SK-N-SH treated with all-trans-retinoic acid at 6 μM for 48 hours (cell line): ENCODE results near the gene RAD52.

ENCODE experiments used
- ARNTL ChIP-seq: fragments of 450-650 bp; formaldehyde crosslinking; IDR thresholded peaks from 2 replicates; pipeline ENCODE4 v1.5.0; 2020; ENCODE audit warnings: low read depth, mild to moderate bottlenecking, moderate library complexity, borderline replicate concordance
- BACH2 ChIP-seq: fragments of 250-450 bp; sonication (Bioruptor Pico); IDR thresholded peaks from 2 replicates; pipeline ENCODE4 v1.9.0; 2021; ENCODE audit warnings: mild to moderate bottlenecking, borderline replicate concordance
- CREB5 ChIP-seq: fragments of 250-450 bp; sonication (Bioruptor Pico); IDR thresholded peaks from 2 replicates; pipeline ENCODE4 v1.5.1; 2020; ENCODE audit warnings: low read depth, mild to moderate bottlenecking, moderate library complexity
- ESRRG ChIP-seq: fragments of 250-450 bp; sonication (Bioruptor Pico); IDR thresholded peaks from 2 replicates; pipeline ENCODE4 v1.6.1; 2021; ENCODE audit warnings: mild to moderate bottlenecking
- GLIS3 ChIP-seq: fragments of 250-450 bp; sonication (Bioruptor Pico); IDR thresholded peaks from 2 replicates; pipeline ENCODE4 v1.5.0; 2020; ENCODE audit warnings: mild to moderate bottlenecking, moderate library complexity
- ISL1 ChIP-seq: fragments of 250-450 bp; sonication (Bioruptor Pico); IDR thresholded peaks from 2 replicates; pipeline ENCODE4 v2.1.2; 2022; ENCODE audit warnings: mild to moderate bottlenecking, moderate library complexity
- PATZ1 ChIP-seq: fragments of 250-450 bp; sonication (Bioruptor Pico); IDR thresholded peaks from 2 replicates; pipeline ENCODE4 v1.8.0; 2020; ENCODE audit warnings: mild to moderate bottlenecking, moderate library complexity, borderline replicate concordance
- TOX ChIP-seq: fragments of 250-450 bp; sonication (Bioruptor Pico); IDR thresholded peaks from 2 replicates; pipeline ENCODE4 v1.8.0; 2021; ENCODE audit warnings: mild to moderate bottlenecking, moderate library complexity, borderline replicate concordance
- TSHZ2 ChIP-seq: fragments of 250-450 bp; sonication (Bioruptor Pico); IDR thresholded peaks from 2 replicates; pipeline ENCODE4 v1.5.0; 2020; ENCODE audit warnings: mild to moderate bottlenecking, moderate library complexity
- ZC3H10 ChIP-seq: fragments of 250-450 bp; sonication (Bioruptor Pico); IDR thresholded peaks from 2 replicates; pipeline ENCODE4 v1.5.1; 2021; ENCODE audit warnings: mild to moderate bottlenecking, moderate library complexity
- ZFP30 ChIP-seq: fragments of 450-650 bp; formaldehyde crosslinking; IDR thresholded peaks from 2 replicates; pipeline ENCODE4 v1.5.0; 2022; ENCODE audit warnings: mild to moderate bottlenecking, moderate library complexity
- ZNF70 ChIP-seq: fragments of 450-650 bp; formaldehyde crosslinking; IDR thresholded peaks from 2 replicates; pipeline ENCODE4 v1.5.0; 2020; ENCODE audit warnings: mild to moderate bottlenecking, moderate library complexity

- no peak for TF ChIP-seq ZFP30
- TF ChIP-seq CREB5 (CRISPR knock-in tag) = no peak
- no peak for TF ChIP-seq ESRRG (CRISPR knock-in tag)
- TF ChIP-seq PATZ1 = no peak
- TF ChIP-seq ISL1 = no peak
- no peak for TF ChIP-seq ZC3H10 (CRISPR knock-in tag)
- no peak for TF ChIP-seq BACH2 (CRISPR knock-in tag)
- TF ChIP-seq ZNF70 (CRISPR knock-in tag) = no peak
- no peak for TF ChIP-seq ARNTL
- TF ChIP-seq GLIS3 = no peak
- no peak for TF ChIP-seq TOX
- no peak for TF ChIP-seq TSHZ2 (CRISPR knock-in tag)
Observed at GRCh38 chr12:922285-922684, 27.2 kb downstream of the RAD52 start.
